HG02885 (cell line): ENCODE data around the gene TBC1D2B.

ENCODE experiments used
- ATAC-seq: cut with Tn5 transposase; IDR thresholded peaks from one replicate; pipeline ENCODE4 v1.9.1; 2021; ENCODE audit warnings: mild to moderate bottlenecking; ENCODE audit not compliant: unreplicated experiment, poor library complexity

Gene TBC1D2B

DNA sequence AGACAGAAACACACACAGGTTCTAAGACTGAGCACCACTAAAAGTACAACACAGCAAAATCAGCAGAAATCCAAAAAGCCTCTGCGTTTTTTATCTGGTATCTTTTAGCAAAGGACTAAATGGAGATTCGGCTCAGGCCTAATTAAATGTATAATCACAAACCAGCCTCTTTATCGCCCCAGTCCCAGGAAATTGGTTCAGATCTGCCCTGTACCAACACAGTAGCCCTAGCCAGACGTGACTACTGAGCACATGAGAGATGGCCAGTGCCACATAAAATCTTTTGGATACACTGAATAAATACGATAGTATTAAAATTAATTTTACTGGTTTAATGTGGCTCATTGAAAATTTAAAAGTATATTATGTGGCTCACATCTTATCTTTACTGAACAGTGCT is 19.7 kb downstream of the TBC1D2B start:
- no peak for ATAC-seq

DNA sequence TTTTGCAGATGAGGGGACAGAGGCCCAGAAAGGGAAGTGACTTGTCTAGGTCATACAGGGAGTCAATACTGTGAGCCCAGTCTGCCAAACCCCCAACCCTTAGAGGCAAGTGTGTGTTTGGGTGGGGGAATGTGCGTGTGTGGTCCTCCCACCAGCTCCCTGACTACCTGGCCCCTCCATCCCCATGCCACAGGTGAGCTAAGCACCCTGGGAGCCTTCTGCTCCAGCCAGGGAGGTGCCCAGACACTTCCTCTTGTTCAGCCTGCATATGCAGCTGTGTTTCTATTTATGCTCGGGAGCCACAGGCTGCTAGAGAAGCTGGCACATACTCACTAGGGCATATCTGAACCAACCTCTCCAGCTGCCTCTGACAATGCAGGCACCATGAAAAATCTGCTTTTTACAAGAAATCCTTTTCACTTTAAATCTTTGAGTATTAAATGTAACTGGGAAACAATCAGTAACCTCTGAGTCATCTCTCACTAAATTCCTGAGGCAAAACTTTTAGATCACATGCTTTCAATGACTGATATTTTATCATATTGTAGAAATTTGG is 20.7 kb downstream of the TBC1D2B start:
- no peak for ATAC-seq

DNA sequence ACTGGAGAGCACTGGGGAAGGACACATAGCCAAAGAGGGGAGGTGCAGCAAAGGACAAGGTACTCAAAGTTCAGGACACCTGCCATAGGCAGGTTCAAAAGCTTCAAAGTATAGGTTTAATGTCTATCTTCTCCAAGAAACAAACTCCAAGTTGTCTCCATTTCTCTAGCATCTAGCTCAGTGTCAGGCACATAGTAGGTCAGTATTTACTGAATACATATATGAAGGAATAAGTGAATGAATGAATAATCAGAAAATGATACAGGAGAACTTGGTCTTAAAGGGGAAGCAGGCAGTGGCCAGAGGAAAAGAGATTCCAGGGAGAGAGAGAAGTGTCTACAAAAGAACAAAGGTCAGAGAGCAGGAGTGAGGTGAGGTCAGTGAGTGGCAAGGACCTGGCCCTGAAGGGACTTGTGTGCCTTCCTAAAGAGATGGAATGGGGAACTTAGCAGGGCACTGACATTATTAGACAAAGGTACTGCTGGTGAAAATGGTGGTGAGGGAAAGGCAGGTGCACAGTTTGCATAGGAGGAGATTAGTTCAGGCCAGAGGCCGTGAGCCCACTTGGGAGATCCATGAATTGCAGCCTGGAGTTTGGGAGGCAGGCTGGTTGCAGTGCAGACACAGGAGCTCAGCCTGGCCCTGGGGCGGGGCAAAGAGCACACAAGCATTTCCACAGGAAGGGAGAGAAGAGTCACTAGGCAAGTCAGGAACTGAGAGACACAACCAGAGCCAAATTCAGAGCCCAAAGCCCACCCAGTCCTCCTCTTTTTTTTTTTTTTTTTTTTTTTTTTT is 21.4 kb downstream of the TBC1D2B start:
- ATAC-seq, result no peak

DNA sequence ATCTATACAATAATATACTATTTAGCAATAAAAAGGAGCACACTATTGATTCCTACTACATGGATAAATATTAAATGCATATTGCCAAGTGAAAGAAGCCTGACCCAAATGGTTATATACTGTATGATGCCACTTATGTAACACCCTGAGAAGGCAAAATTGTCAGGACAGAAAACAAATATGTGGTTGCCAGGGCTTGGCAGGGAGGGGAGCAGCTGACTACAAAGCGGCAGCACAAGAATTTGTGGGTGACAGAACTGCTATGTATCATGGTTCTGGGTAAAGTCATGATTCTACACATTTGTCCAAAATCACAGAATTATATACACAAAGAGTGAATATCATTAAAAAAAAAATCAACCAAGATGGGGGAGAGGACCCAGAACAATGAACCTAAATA is 22.5 kb downstream of the TBC1D2B start:
- ATAC-seq, result no peak

DNA sequence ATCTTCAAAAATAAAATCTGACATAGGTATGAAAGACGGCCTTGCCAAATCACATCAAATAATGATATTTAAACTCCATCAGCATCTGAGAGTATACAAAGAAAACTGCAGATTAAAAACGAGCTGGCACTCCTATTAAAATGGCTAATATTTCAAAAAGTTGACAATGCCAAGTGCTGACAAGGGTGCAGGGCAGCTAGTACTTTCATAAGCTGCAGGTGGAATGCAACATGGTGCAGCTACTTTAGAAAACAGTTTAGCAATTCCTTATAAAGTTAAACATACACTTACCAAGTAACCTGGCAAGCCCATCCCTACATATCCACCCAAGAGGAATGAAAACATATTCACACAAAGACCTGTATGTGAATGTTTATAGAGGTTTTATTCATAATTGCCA is 23.0 kb downstream of the TBC1D2B start:
- ATAC-seq, result no peak

DNA sequence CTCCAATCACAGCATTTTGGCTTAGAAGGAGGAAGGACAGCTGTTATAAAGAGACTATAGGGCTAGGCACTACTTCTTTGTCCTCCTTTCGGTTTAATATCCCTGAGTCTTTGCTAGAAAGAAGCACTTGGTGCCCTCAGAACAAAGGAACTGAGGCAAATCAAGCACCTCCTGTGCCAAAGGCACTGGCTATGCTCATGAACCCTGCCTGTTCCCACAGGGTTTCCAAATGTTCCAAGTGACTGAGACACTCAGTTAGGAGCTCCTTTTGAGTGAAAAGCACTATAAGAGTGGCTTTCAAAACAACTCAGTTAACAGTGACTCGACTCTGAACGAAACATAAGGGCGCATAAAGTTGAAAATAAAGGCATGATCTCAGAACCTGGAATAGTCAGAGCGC is 25.0 kb downstream of the TBC1D2B start:
- ATAC-seq, result no peak

DNA sequence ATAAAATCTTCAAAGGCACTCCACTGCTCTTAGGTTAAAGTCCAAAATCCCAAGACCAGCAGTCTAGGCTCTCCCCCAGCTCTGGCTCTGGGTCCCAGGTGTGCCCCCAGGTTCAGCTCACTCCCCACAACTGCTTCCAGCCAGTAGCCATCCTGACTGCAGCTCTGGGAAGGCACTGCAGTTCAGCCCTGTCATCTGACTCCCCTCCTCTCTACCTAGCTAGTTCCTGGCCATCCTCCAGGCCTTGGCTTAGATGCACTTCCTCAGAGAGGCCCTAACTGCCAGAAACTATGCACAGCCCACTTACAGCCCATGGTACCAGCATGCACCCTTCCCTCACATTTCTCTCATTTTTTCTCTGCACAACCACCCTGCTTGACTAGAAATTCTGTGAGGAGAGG is 25.5 kb downstream of the TBC1D2B start:
- ATAC-seq, result no peak

DNA sequence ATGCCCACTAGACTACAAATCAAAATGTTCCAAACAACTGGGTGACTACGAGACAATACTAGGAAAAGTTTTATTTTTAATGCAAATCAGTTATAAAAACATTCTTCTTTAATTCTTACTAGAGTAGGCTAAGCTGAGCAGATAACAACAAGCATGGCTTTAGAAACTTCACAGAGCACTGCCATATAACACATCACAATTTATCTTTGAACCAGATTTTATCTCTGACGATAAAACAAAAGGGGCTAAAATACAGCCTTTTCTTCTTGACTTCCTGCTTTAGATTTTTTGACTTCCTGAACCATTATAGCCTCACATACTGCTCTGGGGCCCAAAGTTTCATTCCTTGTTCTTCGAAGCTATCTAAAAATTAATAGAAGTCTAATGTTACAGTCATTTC is 25.9 kb downstream of the TBC1D2B start:
- ATAC-seq, result no peak

DNA sequence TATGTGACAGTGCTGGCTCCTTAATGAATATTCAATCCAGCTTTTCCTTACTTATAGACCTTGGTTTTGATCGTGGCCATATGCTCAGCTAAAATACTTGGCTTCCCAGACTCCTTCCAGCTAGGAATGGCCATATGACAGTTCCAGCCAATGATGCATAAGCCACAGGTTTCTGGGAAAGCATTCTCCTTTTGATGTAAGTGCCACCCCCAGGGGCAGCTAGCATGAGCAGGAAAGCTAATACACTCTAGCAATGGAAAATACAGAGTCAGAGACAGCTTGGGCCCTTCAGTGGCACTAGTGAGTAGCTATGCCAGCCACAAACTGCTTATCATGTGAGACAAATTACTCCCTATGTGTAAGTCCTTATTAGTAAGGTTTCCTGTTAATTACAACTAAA is 26.7 kb downstream of the TBC1D2B start:
- ATAC-seq, result no peak

DNA sequence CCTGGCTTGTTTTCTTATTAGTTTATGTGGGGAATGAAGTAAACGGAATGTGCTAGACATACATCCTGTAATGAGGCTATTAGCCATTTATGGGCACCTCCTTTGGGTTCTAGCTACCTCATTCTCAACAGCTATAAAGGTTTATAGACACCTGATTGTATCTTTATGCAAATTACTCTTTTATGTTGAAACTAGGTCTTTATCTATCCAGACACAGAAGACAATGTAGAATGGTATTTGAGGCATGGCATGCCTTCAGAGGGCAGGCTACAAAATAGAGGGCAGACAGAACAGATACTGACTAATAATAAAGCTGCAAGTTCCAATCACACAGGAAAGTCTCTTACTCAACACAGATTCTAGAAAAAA is 27.1 kb downstream of the TBC1D2B start:
- ATAC-seq, result peak; percentile 4

DNA sequence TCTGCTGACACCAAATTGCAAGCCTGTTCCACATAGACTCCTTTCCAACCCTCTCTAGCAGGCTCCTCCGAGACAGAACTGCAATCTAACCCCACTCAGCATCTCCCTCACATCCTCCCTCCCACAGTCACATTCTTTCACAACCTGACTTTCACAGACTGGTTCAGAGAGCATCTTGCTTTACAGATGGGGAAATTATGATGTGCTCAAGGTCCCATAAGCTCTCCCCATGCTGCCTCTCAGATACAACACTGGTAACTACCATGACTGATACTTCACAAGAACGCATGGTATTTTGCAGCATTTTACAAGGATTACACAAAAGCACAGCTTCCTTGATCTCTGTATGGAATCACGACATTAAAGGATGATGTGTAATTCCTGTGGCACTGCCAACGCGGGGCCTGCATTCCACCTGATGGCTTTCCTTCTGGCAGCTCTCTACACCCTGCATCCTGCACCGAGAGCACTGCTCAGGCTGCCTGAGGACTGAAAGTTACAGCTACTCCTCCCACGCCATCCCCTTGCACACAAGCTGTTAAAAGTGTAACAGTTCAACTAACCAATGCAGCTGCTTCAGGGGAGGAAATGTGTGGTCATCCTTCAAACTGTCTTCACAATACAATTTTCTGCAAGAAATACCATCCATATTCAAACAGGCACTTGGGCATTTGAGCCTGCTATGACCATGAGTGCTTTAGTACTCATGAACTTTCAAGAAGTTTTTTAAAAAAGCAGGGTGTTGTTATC is 27.6 kb downstream of the TBC1D2B start:
- ATAC-seq, result peak; percentile 75

DNA sequence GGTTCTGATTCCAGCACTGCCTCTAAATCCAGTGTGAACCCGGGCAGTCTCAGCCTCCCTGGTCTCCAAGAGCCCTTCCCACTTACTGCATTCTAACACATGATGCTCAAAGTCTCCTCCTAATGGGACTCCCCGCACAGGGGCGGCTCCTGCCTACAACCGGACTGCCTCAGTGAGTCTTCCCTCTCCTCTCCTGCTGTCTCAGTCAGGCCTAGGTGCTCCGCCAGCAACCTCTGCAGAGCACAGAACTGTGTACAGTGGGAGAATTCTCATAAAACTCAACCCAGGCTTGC is 28.9 kb downstream of the TBC1D2B start:
- no peak for ATAC-seq

DNA sequence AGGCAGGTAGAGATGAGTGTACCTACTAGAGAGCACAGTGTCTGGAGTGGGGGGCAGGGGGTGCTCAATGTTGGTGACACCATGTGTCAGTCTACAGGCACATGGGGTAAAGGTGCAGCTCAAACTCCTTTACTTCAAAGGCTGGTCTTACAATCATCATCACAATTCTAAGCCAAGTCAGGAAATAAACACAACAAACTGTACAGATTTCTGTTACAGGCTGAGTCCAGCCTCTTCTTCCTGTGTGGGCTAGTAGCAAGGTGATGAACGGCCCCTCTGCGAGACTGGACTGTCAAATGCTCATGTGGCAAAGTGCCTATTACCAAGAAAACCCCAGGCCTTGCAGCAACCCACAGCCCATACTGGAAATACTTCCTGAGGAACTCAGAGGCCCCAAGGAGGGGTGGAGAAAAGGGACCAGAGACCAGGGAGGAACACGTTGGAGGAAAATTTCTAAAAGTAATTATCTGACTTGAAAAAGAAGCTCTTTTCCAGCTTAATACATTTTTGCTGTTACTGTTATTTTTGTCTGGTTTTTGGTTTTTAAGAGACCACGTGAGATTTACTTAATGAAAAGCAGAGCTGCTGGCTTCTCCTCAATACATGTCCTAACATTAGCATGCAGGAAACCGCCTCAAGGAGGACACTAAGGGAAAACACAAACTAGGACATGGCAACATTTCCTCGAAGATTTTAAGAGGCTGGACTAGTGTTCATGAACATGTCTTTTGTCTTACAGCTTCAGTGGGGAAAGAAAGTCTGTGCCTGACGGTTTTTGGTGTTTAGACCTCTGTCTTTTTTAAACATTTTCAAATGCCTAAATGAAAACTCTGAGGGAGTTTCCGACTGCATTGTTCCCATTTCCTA is 29.5 kb downstream of the TBC1D2B start:
- no peak for ATAC-seq

DNA sequence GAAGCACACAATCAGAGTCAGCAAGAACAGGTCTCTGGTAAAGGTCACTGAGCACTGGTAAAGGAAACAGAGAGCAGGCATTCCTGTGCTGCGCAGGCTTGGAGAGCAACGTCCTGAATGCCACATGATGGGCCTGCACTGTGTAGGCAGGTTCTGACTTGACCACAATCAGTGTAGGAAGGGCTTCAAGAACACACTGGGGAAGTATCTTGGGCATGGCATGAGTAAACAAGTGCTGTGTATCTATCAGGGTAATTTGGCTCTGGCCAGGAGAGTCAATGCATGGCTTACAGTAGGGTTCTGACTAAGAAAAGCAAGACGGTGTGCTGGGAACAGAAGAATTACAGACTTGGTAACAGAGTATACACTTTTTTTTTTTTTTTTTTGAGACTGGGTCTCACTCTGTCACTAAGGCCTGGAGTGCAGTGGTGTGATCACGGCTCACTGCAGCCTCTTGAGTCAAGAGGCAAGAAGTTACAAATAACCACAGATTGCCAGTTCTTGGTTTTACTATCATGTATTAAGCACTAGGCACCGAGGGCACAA is 30.6 kb downstream of the TBC1D2B start:
- no peak for ATAC-seq

DNA sequence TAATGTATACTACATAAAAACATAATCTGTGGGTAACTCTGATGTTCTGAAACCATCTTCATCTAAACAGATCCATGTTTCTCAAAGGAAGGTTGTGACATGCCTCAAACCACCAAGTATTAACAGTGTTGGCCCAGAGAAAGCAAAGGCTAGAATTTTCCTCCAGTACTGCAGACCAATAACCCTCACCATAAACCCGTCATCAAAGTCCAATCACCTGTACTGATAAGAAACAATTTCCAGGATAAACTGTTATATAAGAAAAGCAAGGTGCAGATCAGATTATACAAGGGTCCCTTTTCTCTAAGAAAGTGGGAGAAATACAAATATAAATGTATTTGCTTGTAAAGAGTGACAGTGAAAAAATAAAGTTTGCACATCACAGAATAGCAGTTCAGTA is 32.3 kb downstream of the TBC1D2B start:
- no peak for ATAC-seq

DNA sequence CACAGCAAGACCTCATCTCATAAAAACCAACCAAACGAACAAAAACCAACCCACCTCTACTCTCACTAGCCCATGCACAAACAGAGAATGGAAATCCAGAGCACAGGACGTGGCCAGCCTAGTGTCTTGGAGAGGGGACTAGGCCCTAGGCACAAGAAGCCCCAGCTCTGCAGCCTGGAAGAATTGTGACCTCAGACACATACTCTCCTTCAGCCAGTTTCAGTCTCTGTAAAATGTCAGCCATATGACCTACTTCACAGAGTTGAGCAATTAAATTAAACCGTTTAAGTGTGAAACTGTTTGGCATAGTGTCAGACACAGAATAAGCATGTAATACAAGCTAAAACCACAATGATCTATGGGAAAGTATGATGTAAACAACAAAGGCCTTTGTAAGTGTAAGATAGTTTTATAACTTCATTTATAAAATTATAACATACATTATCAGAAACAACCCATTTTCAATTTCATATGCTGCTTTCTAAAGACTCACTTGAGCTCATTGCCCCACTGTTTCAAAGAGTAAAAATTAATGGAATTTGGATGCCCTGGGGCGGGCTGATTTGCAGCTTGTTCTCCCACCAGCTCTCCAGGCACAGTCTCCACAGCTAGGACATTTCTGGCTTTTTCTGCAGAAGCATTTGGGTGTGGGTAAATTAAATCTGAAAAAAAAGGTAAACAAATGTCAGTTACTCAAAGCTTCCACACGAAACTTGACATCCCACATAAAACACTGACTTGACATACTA is 32.9 kb downstream of the TBC1D2B start:
- no peak for ATAC-seq

DNA sequence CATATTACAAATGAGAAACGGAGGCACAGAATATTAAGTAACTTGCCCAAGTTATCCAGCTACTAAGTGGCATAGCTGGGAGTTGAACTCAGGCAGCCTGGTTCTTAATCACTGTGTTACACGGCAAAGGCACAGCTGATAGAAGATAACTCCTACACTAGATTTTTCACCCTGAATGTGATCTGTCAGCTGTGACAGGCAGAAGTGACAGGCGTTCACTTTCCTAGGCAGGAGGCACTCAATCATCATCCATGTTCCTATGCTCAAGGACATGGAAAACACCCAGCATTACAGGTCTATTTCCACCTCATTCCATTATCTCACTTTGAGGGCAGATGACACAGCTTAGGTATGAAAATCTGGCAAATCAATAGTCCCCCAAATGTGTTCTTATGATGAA is 35.6 kb downstream of the TBC1D2B start:
- no peak for ATAC-seq

DNA sequence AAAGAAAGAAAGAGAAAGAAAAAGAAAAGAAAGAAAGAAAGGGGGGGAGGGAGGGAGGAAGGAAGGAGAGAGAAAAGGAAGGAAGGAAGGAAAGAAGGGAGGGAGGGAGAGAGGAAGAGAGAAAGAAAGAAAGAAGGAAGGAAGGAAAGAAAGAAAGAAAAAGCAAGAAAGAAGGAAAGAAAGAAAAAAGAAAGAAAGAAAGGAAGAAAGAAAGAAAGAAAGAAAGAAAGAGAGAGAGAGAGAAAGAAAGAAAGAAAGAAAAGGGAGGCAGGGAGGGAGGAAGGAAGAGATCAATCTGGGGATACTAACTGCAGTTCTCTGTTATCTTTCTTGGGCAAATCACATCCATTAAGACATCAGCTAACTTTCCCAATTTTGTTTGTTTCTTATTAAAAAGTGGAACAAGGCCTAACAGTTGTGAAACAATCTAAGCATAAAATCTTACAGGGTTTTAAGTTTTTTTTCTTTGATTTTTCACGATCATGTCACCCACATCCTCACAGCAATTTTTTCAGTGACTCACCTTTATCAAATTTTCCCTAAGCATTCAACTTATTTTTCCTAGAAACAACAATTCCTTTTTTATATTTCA is 36.8 kb downstream of the TBC1D2B start:
- ATAC-seq, result no peak

DNA sequence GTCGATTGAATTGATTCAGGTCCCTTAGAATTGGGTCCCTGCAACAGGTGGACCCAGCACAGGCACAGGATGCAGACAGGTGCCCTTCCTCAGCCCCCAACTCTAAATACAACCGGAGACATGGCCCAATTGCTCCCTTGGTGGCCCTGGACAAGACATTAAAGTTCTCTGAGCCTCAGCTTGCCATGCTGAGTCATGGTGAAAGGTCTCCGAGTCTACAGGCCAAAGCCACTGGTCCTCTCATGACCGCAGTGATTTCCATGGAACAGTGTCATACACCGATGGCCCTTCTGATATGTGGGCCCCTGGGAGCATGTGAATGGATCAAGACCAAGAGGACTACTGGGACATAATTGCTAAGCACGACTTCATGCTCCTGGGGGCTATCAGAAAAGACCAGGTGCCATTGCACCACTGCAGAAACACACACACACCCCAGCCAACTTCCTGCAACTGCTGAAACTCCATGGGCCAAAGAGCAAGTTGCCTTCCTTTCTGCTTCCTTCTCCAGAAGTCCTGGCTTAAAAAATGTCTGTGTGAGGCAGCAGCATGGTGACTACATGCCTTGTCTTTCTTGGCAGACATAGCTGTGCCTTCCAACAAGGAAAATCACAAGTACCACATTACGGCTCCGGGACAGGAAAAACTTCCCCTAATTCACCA is 38.8 kb downstream of the TBC1D2B start:
- no peak for ATAC-seq
